Lower lobe of right lung (tissue), 2 donors: ENCODE results near the gene ABHD12B. TPM values are rescaled to one million over a fixed set of nuclear protein-coding genes. Genes with fewer than 3 reads are reported as not detected.

Experiments used
- ATAC-seq, 2 donors: fragments of 200-7000 bp; cut with Tn5 transposase; one replicate each; pipeline ENCODE4 v1.9.1; 2020 to 2022; ENCODE audit warnings: mild to moderate bottlenecking in 2 of 2, moderate library complexity in 2 of 2
- DNase-seq: peaks from one replicate; pipeline ENCODE4 v3.0.0-alpha.2; 2020
- H3K27ac ChIP-seq: fragments of 200-600 bp; one replicate; pipeline ENCODE4 v1.8.0; 2022
- H3K27me3 ChIP-seq: fragments of 200-600 bp; one replicate; pipeline ENCODE4 v1.8.0; 2022; ENCODE audit warnings: low read depth
- H3K36me3 ChIP-seq: fragments of 200-600 bp; one replicate; pipeline ENCODE4 v1.8.0; 2022; ENCODE audit warnings: mild to moderate bottlenecking
- H3K4me1 ChIP-seq: fragments of 200-600 bp; one replicate; pipeline ENCODE4 v1.8.0; 2022
- H3K4me3 ChIP-seq: fragments of 200-600 bp; one replicate; pipeline ENCODE4 v1.8.0; 2022; ENCODE audit warnings: mild to moderate bottlenecking
- H3K9me3 ChIP-seq: fragments of 200-600 bp; one replicate; pipeline ENCODE4 v1.8.0; 2022
- CTCF ChIP-seq: fragments of 200-600 bp; IDR thresholded peaks from one replicate; pipeline ENCODE4 v1.8.0; 2022; ENCODE audit warnings: antibody characterized with exemption, mild to moderate bottlenecking
- intact Hi-C: fragments of 100-400 bp; cut with DNase I; formaldehyde crosslinking; loops from one replicate; pipeline ENCODE4 v1.11.0; 2022
- total RNA-seq: library from RNA; stranded (reverse); fragmentation: NEBNext Ultra II Directional; extraction: Animal tissue kit (Norgen Biotek cat#: 25700); gene quantifications from one replicate; pipeline ENCODE4 v1.2.1, GENCODE V29; 2021
- donor health status: DM: no; HTN: yes; CAD: no; lungs with severe emphysema.

The ABHD12B gene
- total RNA-seq, 1 donor from 2014 or later = not detected

DNA sequence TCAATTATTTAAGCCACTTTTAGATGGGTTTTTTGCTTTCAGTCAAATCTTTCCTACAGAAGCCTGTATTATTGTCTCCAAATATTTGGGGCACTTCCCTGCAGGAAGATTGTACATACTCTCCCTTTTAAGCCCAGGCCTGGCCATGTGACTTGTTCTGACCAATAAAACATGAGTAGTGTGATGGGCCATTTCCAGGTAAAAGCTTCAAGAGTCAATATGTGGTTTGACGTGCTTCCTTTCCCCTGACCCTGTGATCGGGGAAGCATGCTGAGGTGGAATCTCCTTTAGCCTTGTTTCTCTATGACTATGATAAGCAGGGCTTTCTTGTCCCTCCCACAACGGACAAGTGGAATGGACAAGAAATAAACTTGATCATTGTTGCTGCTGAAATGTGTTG, 26.7 kb upstream of the ABHD12B start:
- no peak for TF ChIP-seq CTCF
- H3K36me3 ChIP-seq = no peaks in the 10 kb centered on the region
- H3K27ac ChIP-seq = no peak overlapping the region
- no peak for ATAC-seq
- H3K27me3 ChIP-seq = peaks cover 5% of the 10 kb centered on the region
- intact Hi-C loops = no loop called here
- DNase-seq = no peak
- no peaks in the 10 kb centered on the region for H3K4me1 ChIP-seq
- H3K9me3 ChIP-seq = no peaks in the 10 kb centered on the region
- H3K4me3 ChIP-seq = no peak overlapping the region

DNA sequence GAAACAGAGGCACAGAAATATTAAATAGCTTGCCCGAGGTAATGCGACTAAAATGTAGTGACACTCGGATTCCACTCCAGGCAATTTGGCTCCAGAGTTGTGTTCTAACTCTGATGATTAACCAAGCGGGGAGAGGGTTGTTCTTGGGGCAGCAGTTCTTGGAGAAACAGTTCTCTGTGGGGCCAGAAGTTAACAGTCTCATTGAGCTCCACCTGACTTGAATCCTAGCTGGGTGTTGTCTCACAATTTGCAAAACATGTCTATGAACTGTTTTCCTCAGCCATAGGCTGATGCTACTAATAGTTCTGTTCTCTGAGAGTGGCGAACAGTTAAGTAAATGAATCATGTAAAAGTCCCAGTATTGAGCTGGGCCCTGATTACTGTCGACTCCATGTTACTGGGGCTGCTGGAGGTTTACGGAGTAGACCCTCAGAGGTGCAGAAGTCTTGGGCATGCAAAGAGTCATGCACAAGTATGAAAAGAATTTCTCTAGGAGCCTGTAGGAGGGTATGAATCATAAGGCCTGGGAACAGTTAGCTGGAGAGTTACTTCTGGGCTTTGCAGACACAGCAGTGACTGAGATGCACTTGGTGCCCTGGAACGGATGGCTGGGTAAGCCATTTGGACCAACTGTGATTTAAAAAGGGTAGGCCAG, 25.5 kb upstream of the ABHD12B start:
- no peak overlapping the region for H3K27ac ChIP-seq
- ATAC-seq = no peak

GRCh38 chr14:50853891-50854290, 18.0 kb upstream of the ABHD12B start:
- TF ChIP-seq CTCF = no peak

More for the DNA sequence above, 25.5 kb upstream of the ABHD12B start:
- Histone ChIP-seq H3K9me3 (no peaks in the 10 kb centered on the region), H3K36me3 (no peaks in the 10 kb centered on the region), H3K4me3 (no peak overlapping the region), H3K4me1 (no peaks in the 10 kb centered on the region), H3K27me3 (peaks cover 5% of the 10 kb centered on the region)
- intact Hi-C loops = no loop called here
- TF ChIP-seq CTCF = no peak
- no peak for DNase-seq

DNA sequence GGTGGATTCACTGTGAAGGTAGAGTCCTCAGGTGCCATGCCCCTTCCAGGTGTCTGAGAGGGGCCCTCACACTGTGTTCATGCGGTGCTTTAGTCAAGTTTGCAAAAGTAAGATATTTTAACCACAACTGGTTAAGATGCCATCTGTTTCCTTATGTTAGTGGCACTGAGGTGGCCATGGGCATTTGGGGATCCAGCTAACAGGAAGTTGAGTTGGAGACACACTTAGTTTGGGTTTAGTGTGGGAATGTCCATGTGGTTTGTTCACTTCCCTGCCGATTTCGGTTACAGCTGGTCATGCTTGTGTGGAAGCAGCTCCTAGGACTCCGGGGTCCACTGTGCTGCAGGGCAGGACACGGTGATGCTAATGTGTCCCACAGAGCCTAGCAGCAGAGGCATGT, 17.3 kb upstream of the ABHD12B start:
- no peak for DNase-seq
- intact Hi-C loops = no loop called here
- no peak overlapping the region for H3K4me3 ChIP-seq

More at GRCh38 chr14:50853891-50854290, 18.0 kb upstream of the ABHD12B start:
- ATAC-seq (no peak), DNase-seq (no peak)
- Histone ChIP-seq H3K27ac (no peak overlapping the region), H3K4me3 (no peak overlapping the region), H3K27me3 (no peaks in the 10 kb centered on the region), H3K9me3 (no peaks in the 10 kb centered on the region), H3K4me1 (no peaks in the 10 kb centered on the region), H3K36me3 (no peaks in the 10 kb centered on the region)
- intact Hi-C loops = no loop called here

GRCh38 chr14:50855558-50855957, 16.3 kb upstream of the ABHD12B start:
- intact Hi-C loops = no loop called here
- no peak for DNase-seq
- H3K4me1 ChIP-seq = peaks cover 12% of the 10 kb centered on the region

More for the DNA sequence above, 17.3 kb upstream of the ABHD12B start:
- no peaks in the 10 kb centered on the region for H3K27me3 ChIP-seq
- no peaks in the 10 kb centered on the region for H3K9me3 ChIP-seq
- no peak overlapping the region for H3K27ac ChIP-seq
- no peak for TF ChIP-seq CTCF
- H3K4me1 ChIP-seq = peaks cover 4% of the 10 kb centered on the region
- no peak for ATAC-seq
- no peaks in the 10 kb centered on the region for H3K36me3 ChIP-seq

More at GRCh38 chr14:50855558-50855957, 16.3 kb upstream of the ABHD12B start:
- no peak overlapping the region for H3K27ac ChIP-seq
- no peak overlapping the region for H3K4me3 ChIP-seq
- no peaks in the 10 kb centered on the region for H3K9me3 ChIP-seq
- no peaks in the 10 kb centered on the region for H3K27me3 ChIP-seq
- ATAC-seq = no peak
- no peak for TF ChIP-seq CTCF
- H3K36me3 ChIP-seq = no peaks in the 10 kb centered on the region
